H1 (cell line): ENCODE measurements around the gene SLC66A3. TPM values are rescaled to one million over a fixed set of nuclear protein-coding genes. Genes with fewer than 3 reads are reported as not detected.
A peak's percentile ranks its signal among the peaks of the same experiment; 100 is the strongest.

Experiments used
- CTCF ChIA-PET: fragments of 300-600 bp; sonication (Branson Sonifier 250); formaldehyde crosslinking; loops from one replicate; lab custom pipeline; 2021; ENCODE audit not compliant: partially characterized antibody; lab: Charles Lee
- POLR2A ChIA-PET: fragments of 300-600 bp; sonication (Branson Sonifier 250); formaldehyde crosslinking; loops from one replicate; lab custom pipeline; 2021; ENCODE audit warnings: inconsistent platforms; ENCODE audit not compliant: partially characterized antibody; lab: Charles Lee
- DNase-seq, 2 experiments: peaks; one replicate each; pipeline versions ENCODE4 v3.0.0 to v3.0.0-alpha.2; 2010 to 2022; ENCODE audit warnings: low spot score in 2 of 2, low read depth in 1 of 2, mixed read lengths in 1 of 2
- FAIRE-seq: peaks from 2 replicates; lab custom pipeline; 2011; peaks lifted over from hg19 to GRCh38; lab: Jason Lieb, UNC
- H2AFZ ChIP-seq: 2 replicates; pipeline ENCODE4 v1.8.1; 2012; ENCODE audit warnings: low read length, inconsistent platforms
- H2AK5ac ChIP-seq: 2 replicates; pipeline ENCODE4 v1.6.1; 2013; ENCODE audit warnings: low read depth, low read length
- H2BK120ac ChIP-seq: replicated peaks from 2 replicates; pipeline ENCODE3; 2013; ENCODE audit warnings: low read depth, low read length, inconsistent platforms
- H2BK12ac ChIP-seq: 2 replicates; pipeline ENCODE4 v1.6.1; 2013; ENCODE audit warnings: low read depth, low read length
- H2BK15ac ChIP-seq: 2 replicates; pipeline ENCODE4 v1.6.1; 2013; ENCODE audit warnings: low read length
- H2BK20ac ChIP-seq: 2 replicates; pipeline ENCODE4 v1.6.1; 2013; ENCODE audit warnings: low read length
- H2BK5ac ChIP-seq: 2 replicates; pipeline ENCODE4 v1.6.1; 2013; ENCODE audit warnings: low read depth, low read length
- H3K14ac ChIP-seq: 2 replicates; pipeline ENCODE4 v1.6.1; 2013; ENCODE audit warnings: inconsistent platforms; ENCODE audit not compliant: insufficient read length
- H3K18ac ChIP-seq: 2 replicates; pipeline ENCODE4 v1.6.1; 2013; ENCODE audit warnings: low read length; ENCODE audit errors: extremely low read depth
- H3K23ac ChIP-seq: 2 replicates; pipeline ENCODE4 v1.6.1; 2013; ENCODE audit warnings: inconsistent platforms; ENCODE audit not compliant: insufficient read length
- H3K23me2 ChIP-seq: 2 replicates; pipeline ENCODE4 v1.6.1; 2013; ENCODE audit warnings: low read depth, low read length
- H3K27ac ChIP-seq: 2 replicates; pipeline ENCODE4 v1.6.1; 2011; ENCODE audit warnings: low read depth, low read length, inconsistent platforms
- H3K27me3 ChIP-seq, 4 experiments: replicated peaks in 1 of 4; 1 replicate in 1 of 4; 2 replicates in 3 of 4; pipeline versions ENCODE4 v1.6.1 to v1.8.1; 2011 to 2013; ENCODE audit warnings: low read length in 3 of 4, mild to moderate bottlenecking in 3 of 4, inconsistent platforms in 2 of 4, mixed read lengths in 2 of 4, moderate library complexity in 1 of 4; ENCODE audit not compliant: control insufficient read depth in 3 of 4, insufficient read depth in 3 of 4; ENCODE audit errors: extremely low read depth in 1 of 4
- H3K36me3 ChIP-seq, 4 experiments: 2 replicates each; pipeline versions ENCODE4 v1.6.1 to v1.8.1; 2011 to 2013; ENCODE audit warnings: mild to moderate bottlenecking in 4 of 4, low read length in 3 of 4, moderate library complexity in 2 of 4, control low read depth in 1 of 4, inconsistent platforms in 1 of 4; ENCODE audit not compliant: insufficient read depth in 4 of 4, control insufficient read depth in 2 of 4
- H3K4ac ChIP-seq: replicated peaks from 2 replicates; pipeline ENCODE3; 2013; ENCODE audit warnings: low read length, low read depth, mixed read lengths, inconsistent platforms; ENCODE audit not compliant: insufficient read length
- H3K4me1 ChIP-seq, 4 experiments: replicated peaks in 1 of 4; 1 replicate in 1 of 4; 2 replicates in 3 of 4; pipeline versions ENCODE4 v1.6.1 to v1.8.1; 2011 to 2013; ENCODE audit warnings: low read length in 3 of 4, inconsistent platforms in 2 of 4, mixed read lengths in 1 of 4; ENCODE audit not compliant: insufficient read depth in 4 of 4, control insufficient read depth in 3 of 4
- H3K4me2 ChIP-seq, 2 experiments: 2 replicates each; pipeline versions ENCODE4 v1.6.1 to v1.8.1; 2011 to 2013; ENCODE audit warnings: low read depth in 2 of 2, low read length in 2 of 2, control low read depth in 1 of 2, inconsistent platforms in 1 of 2, mild to moderate bottlenecking in 1 of 2; ENCODE audit not compliant: insufficient read depth in 1 of 2
- H3K4me3 ChIP-seq, 4 experiments: fragments of 200-600, 300-600 bp in 1 of 4; sonication (generic), shearing (Covaris generic), sonication (Bioruptor Twin) in 1 of 4; 2 replicates each; pipeline versions ENCODE4 v1.5.1 to v1.8.1; 2011 to 2016; ENCODE audit warnings: low read length in 4 of 4, low read depth in 3 of 4, control low read depth in 2 of 4, inconsistent platforms in 2 of 4, mild to moderate bottlenecking in 2 of 4, mixed read lengths in 1 of 4, moderate library complexity in 1 of 4; ENCODE audit not compliant: insufficient read depth in 2 of 4; ENCODE audit errors: extremely low read depth in 1 of 4
- H3K56ac ChIP-seq: replicated peaks from 2 replicates; pipeline ENCODE3; 2013; ENCODE audit warnings: low read depth, mild to moderate bottlenecking, mixed read lengths, low read length, inconsistent platforms; ENCODE audit not compliant: insufficient read length
- H3K79me1 ChIP-seq: 2 replicates; pipeline ENCODE4 v1.6.1; 2013; ENCODE audit warnings: low read depth, low read length, control low read depth
- H3K79me2 ChIP-seq, 2 experiments: 2 replicates each; pipeline versions ENCODE4 v1.6.1 to v1.8.1; 2012 to 2013; ENCODE audit warnings: low read length in 2 of 2, mild to moderate bottlenecking in 2 of 2, inconsistent platforms in 1 of 2; ENCODE audit not compliant: insufficient read depth in 2 of 2, control insufficient read depth in 1 of 2
- H3K9ac ChIP-seq, 4 experiments: replicated peaks in 1 of 4; 1 replicate in 1 of 4; 2 replicates in 3 of 4; pipeline versions ENCODE4 v1.6.1 to v1.8.1; 2011 to 2013; ENCODE audit warnings: low read depth in 3 of 4, low read length in 3 of 4, control low read depth in 2 of 4, mild to moderate bottlenecking in 2 of 4, moderate library complexity in 2 of 4, inconsistent platforms in 1 of 4; ENCODE audit errors: extremely low read depth in 1 of 4
- H3K9me3 ChIP-seq, 2 experiments: 2 replicates each; pipeline versions ENCODE4 v1.6.1 to v1.8.1; 2012 to 2013; ENCODE audit warnings: mild to moderate bottlenecking in 2 of 2, moderate library complexity in 2 of 2, control low read depth in 1 of 2, inconsistent platforms in 1 of 2, low read depth in 1 of 2, low read length in 1 of 2, mixed read lengths in 1 of 2; ENCODE audit not compliant: insufficient read depth in 2 of 2
- H4K20me1 ChIP-seq, 2 experiments: replicated peaks in 1 of 2; 2 replicates each; pipeline versions ENCODE3 to v1.8.1; 2011 to 2013; ENCODE audit warnings: inconsistent platforms in 2 of 2, low read length in 2 of 2, mild to moderate bottlenecking in 1 of 2; ENCODE audit not compliant: insufficient read depth in 2 of 2, control insufficient read depth in 1 of 2
- H4K5ac ChIP-seq: 2 replicates; pipeline ENCODE4 v1.6.1; 2013; ENCODE audit warnings: low read length, low read depth, mixed read lengths, inconsistent platforms; ENCODE audit not compliant: insufficient read length
- H4K8ac ChIP-seq: 2 replicates; pipeline ENCODE4 v1.8.0; 2013; ENCODE audit warnings: mild to moderate bottlenecking, moderate library complexity, low read length, inconsistent platforms; ENCODE audit not compliant: insufficient read depth; ENCODE audit errors: extremely low read depth
- H4K91ac ChIP-seq: replicated peaks from 2 replicates; pipeline ENCODE3; 2013; ENCODE audit warnings: low read length, mixed read lengths, inconsistent platforms; ENCODE audit not compliant: insufficient read length
- CBX8 ChIP-seq: fragments of 300-800, 300-1000 bp; sonication (generic); IDR thresholded peaks from 2 replicates; pipeline ENCODE4 v1.7.1; 2016; ENCODE audit warnings: low read depth, low read length, borderline replicate concordance
- CHD1 ChIP-seq: IDR thresholded peaks from 2 replicates; pipeline ENCODE4 v1.6.1; 2012; ENCODE audit warnings: low read depth, low read length, improper control_type of control experiment
- EGR1 ChIP-seq: IDR thresholded peaks from 2 replicates; pipeline ENCODE4 v1.6.1; 2011; ENCODE audit warnings: low read depth, low read length, borderline replicate concordance
- EZH2 ChIP-seq: fragments of 200-600 bp; sonication (generic); IDR thresholded peaks from 2 replicates; pipeline ENCODE4 v1.7.1; 2012; ENCODE audit warnings: low read depth, mild to moderate bottlenecking, moderate library complexity, low read length, inconsistent platforms; ENCODE audit not compliant: severe bottlenecking
- GABPA ChIP-seq: IDR thresholded peaks from 2 replicates; pipeline ENCODE4 v1.6.1; 2011; ENCODE audit warnings: mild to moderate bottlenecking, low read length, moderate library complexity, borderline replicate concordance; ENCODE audit not compliant: insufficient read depth
- SAP30 ChIP-seq: fragments of 300-600 bp; sonication (generic); IDR thresholded peaks from 2 replicates; pipeline ENCODE4 v1.7.1; 2012; ENCODE audit warnings: low read length, moderate library complexity, mild to moderate bottlenecking, inconsistent platforms; ENCODE audit not compliant: insufficient read depth, insufficient replicate concordance
- SIN3A ChIP-seq, 2 experiments: IDR thresholded peaks in 1 of 2; conservative IDR thresholded peaks in 1 of 2; 2 replicates each; pipeline ENCODE4 v1.6.1; 2011 to 2012; ENCODE audit warnings: low read length in 2 of 2, improper control_type of control experiment in 1 of 2, low read depth in 1 of 2, mild to moderate bottlenecking in 1 of 2
- TAF1 ChIP-seq: IDR thresholded peaks from 2 replicates; pipeline ENCODE4 v1.6.1; 2011; ENCODE audit warnings: mild to moderate bottlenecking, low read depth, low read length
- TBP ChIP-seq: IDR thresholded peaks from 2 replicates; pipeline ENCODE4 v1.6.1; 2011; ENCODE audit warnings: low read depth, low read length, improper control_type of control experiment
- TEAD4 ChIP-seq: IDR thresholded peaks from 2 replicates; pipeline ENCODE4 v1.6.1; 2012; ENCODE audit warnings: low read depth, low read length, inconsistent platforms, mixed read lengths
- WGBS, 2 experiments: shearing (Covaris generic) in 1 of 2; methylation state at CpG; one replicate each; pipeline versions ENCODE4 v1.1.6 to v1.1.7; 2013 to 2015; ENCODE audit warnings: low lambda C conversion rate in 2 of 2, mixed read lengths in 2 of 2, inconsistent platforms in 1 of 2, low coverage in 1 of 2, missing lambda C conversion rate in 1 of 2; ENCODE audit not compliant: insufficient replicate concordance in 2 of 2, insufficient coverage in 1 of 2, insufficient read length in 1 of 2; ENCODE audit errors: extremely low coverage in 1 of 2, missing lambda C conversion rate in 1 of 2; 5-methylcytosine and 5-hydroxymethylcytosine counted together
- polyA plus RNA-seq, 7 experiments: library from polyadenylated mRNA; depleted of rRNA in 3 of 7; stranded (reverse) in 5 of 7; unstranded in 2 of 7; fragments of >200 nt in 5 of 7; fragments of 200-250 nt in 2 of 7; gene quantifications; 1 replicate in 5 of 7; 2 replicates in 1 of 7; 4 replicates in 1 of 7; pipeline versions ENCODE4 v1.2.1 to v1.2.3, GENCODE V29; 2011 to 2013; ENCODE audit warnings: missing spikeins in 2 of 7, mixed read lengths in 2 of 7
- total RNA-seq: library from RNA; stranded (reverse); fragmentation: NEBNext Ultra II Directional; extraction: Animal tissue kit (Norgen Biotek cat#: 25700); gene quantifications from 2 replicates; pipeline ENCODE4 v1.2.1, GENCODE V29; 2021

Gene SLC66A3
- total and polyA plus RNA-seq, 2 of the 8 experiments (the other 6 are each of a cell fraction or from before 2014, with no cell fraction given): 8.7 to 27.8 TPM

DNA sequence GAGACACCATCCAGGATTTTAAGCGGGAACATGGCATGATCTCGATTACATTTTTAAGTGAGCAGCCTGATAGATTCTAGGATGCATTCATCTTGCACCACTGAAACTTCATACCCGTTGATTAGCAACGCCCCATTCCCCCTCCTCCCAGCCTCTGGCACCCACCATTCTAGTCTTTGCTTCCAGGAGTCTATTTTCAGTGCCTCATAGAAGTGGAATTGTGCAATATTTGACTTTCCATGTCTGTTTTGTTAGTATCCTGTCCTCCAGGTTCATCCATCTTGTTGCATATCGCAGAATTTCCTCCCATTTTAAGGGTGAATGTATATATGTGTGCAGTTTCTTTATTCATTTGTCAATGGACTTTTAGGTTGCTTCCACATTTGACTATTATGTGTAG lies 20.9 kb upstream of the SLC66A3 start:
- Histone ChIP-seq H3K4ac (no peak overlapping the region), H4K91ac (no peak overlapping the region), H4K5ac (no peak overlapping the region), H3K9me3 (no peaks in the 10 kb centered on the region), H3K27ac (no peak overlapping the region), H3K4me1 (peaks cover 3 to 11% (median 6%) of the 10 kb centered on the region in 4 experiments), H3K14ac (no peak overlapping the region), H3K36me3 (no peaks in the 10 kb centered on the region), H3K4me3 (no peak overlapping the region), H3K56ac (no peak overlapping the region), H2AFZ (no peak overlapping the region), H4K8ac (no peak overlapping the region), H3K9ac (no peak overlapping the region), H2AK5ac (no peak overlapping the region), H2BK5ac (no peak overlapping the region), H3K79me1 (no peaks in the 10 kb centered on the region), H2BK120ac (no peak overlapping the region), H4K20me1 (no peaks in the 10 kb centered on the region), H3K27me3 (no peaks in the 10 kb centered on the region; a peak in 2 of 7 replicates), H3K4me2 (peak overlapping the region in 1 of 2 experiments; percentile 48; a peak in 1 of 4 replicates), H2BK15ac (no peak overlapping the region), H3K18ac (no peak overlapping the region), H3K79me2 (no peaks in the 10 kb centered on the region), H2BK12ac (no peak overlapping the region), H3K23me2 (peaks cover 6% of the 10 kb centered on the region; the same call in 1 of the 2 replicates), H3K23ac (no peak overlapping the region), H2BK20ac (no peak overlapping the region)
- TF ChIP-seq EZH2 (no peak), TAF1 (no peak), SIN3A (conservative IDR thresholded peaks at IDR 0.05 in 1 of 2, IDR thresholded peaks at IDR 0.05 in 1 of 2; ENCODE audit: low read depth in 1 of 2, low read length in 2 of 2) (no peak), CBX8 (no peak), SAP30 (no peak), GABPA (no peak), TEAD4 (no peak), EGR1 (no peak), TBP (no peak), CHD1 (no peak)
- WGBS, 2 experiments: 95% methylated on average over 5 of the region's 5 CpGs; no CpG with 5 or more reads in 1 of the 2 experiments
- DNase-seq: no peak
- POLR2A ChIA-PET: no interaction called here
- CTCF ChIA-PET: interaction anchor here (2.5 to 7.8 kb wide), 10 partner anchors 10 to 313 kb away, joined by 10 to 111 read pairs (median 34); partner anchors contain the start of gene SLC66A3
- no peak for FAIRE-seq
